Osteoblast (primary cell): Measurements from ENCODE around the gene THSD7A. TPM values are rescaled to one million over a fixed set of nuclear protein-coding genes. Genes with fewer than 3 reads are reported as not detected.

Experiments
- DNase-seq: peaks from one replicate; pipeline ENCODE4 v3.0.0; 2011; ENCODE audit warnings: low spot score, mixed read lengths; ENCODE audit not compliant: insufficient read length; ENCODE audit errors: missing footprints
- H2AFZ ChIP-seq: 2 replicates; pipeline ENCODE4 v1.6.0; 2011; ENCODE audit warnings: mild to moderate bottlenecking, low read length
- H3K27ac ChIP-seq: 2 replicates; pipeline ENCODE4 v1.5.1; 2011; ENCODE audit warnings: mild to moderate bottlenecking, low read depth, low read length, moderate library complexity
- H3K27me3 ChIP-seq: 2 replicates; pipeline ENCODE4 v1.6.0; 2012; ENCODE audit warnings: mild to moderate bottlenecking, control low read depth, inconsistent platforms, low read length, moderate library complexity; ENCODE audit not compliant: insufficient read depth
- H3K36me3 ChIP-seq: 2 replicates; pipeline ENCODE4 v1.5.1; 2011; ENCODE audit warnings: mild to moderate bottlenecking, low read length, control low read depth, moderate library complexity; ENCODE audit not compliant: insufficient read depth
- H3K4me1 ChIP-seq: 2 replicates; pipeline ENCODE4 v1.5.1; 2011; ENCODE audit warnings: mild to moderate bottlenecking, low read length, control low read depth, moderate library complexity; ENCODE audit not compliant: insufficient read depth
- H3K4me2 ChIP-seq: 2 replicates; pipeline ENCODE4 v1.6.0; 2011; ENCODE audit warnings: mild to moderate bottlenecking, low read length; ENCODE audit not compliant: insufficient read depth
- H3K4me3 ChIP-seq: fragments of 200-600 bp; sonication (generic); 3 replicates; pipeline ENCODE4 v1.5.1; 2012; ENCODE audit warnings: mild to moderate bottlenecking, low read length, inconsistent platforms; ENCODE audit not compliant: insufficient read depth
- H3K79me2 ChIP-seq: 2 replicates; pipeline ENCODE4 v1.6.0; 2012; ENCODE audit warnings: mild to moderate bottlenecking, low read length, control low read depth, inconsistent platforms; ENCODE audit not compliant: insufficient read depth
- H3K9me3 ChIP-seq: 2 replicates; pipeline ENCODE4 v1.5.1; 2011; ENCODE audit warnings: low read depth, low read length, control low read depth
- H4K20me1 ChIP-seq: 2 replicates; pipeline ENCODE4 v1.6.0; 2012; ENCODE audit warnings: mild to moderate bottlenecking, low read length, control low read depth; ENCODE audit not compliant: insufficient read depth
- total RNA-seq: library from RNA; depleted of rRNA; stranded (reverse); fragments of >200 nt; gene quantifications from 2 replicates; pipeline ENCODE4 v1.2.3, GENCODE V29; 2012
- TF ChIP-seq, protein P1 (sequence below): IDR thresholded peaks from 2 replicates; pipeline ENCODE4 v1.5.1; 2011; ENCODE audit warnings: mild to moderate bottlenecking, low read depth, low read length, moderate library complexity; ENCODE audit errors: extremely low read depth

THSD7A gene, protein sequence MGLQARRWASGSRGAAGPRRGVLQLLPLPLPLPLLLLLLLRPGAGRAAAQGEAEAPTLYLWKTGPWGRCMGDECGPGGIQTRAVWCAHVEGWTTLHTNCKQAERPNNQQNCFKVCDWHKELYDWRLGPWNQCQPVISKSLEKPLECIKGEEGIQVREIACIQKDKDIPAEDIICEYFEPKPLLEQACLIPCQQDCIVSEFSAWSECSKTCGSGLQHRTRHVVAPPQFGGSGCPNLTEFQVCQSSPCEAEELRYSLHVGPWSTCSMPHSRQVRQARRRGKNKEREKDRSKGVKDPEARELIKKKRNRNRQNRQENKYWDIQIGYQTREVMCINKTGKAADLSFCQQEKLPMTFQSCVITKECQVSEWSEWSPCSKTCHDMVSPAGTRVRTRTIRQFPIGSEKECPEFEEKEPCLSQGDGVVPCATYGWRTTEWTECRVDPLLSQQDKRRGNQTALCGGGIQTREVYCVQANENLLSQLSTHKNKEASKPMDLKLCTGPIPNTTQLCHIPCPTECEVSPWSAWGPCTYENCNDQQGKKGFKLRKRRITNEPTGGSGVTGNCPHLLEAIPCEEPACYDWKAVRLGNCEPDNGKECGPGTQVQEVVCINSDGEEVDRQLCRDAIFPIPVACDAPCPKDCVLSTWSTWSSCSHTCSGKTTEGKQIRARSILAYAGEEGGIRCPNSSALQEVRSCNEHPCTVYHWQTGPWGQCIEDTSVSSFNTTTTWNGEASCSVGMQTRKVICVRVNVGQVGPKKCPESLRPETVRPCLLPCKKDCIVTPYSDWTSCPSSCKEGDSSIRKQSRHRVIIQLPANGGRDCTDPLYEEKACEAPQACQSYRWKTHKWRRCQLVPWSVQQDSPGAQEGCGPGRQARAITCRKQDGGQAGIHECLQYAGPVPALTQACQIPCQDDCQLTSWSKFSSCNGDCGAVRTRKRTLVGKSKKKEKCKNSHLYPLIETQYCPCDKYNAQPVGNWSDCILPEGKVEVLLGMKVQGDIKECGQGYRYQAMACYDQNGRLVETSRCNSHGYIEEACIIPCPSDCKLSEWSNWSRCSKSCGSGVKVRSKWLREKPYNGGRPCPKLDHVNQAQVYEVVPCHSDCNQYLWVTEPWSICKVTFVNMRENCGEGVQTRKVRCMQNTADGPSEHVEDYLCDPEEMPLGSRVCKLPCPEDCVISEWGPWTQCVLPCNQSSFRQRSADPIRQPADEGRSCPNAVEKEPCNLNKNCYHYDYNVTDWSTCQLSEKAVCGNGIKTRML (N-terminal part only)
- total RNA-seq = under 0.01 TPM in 2 replicates

DNA sequence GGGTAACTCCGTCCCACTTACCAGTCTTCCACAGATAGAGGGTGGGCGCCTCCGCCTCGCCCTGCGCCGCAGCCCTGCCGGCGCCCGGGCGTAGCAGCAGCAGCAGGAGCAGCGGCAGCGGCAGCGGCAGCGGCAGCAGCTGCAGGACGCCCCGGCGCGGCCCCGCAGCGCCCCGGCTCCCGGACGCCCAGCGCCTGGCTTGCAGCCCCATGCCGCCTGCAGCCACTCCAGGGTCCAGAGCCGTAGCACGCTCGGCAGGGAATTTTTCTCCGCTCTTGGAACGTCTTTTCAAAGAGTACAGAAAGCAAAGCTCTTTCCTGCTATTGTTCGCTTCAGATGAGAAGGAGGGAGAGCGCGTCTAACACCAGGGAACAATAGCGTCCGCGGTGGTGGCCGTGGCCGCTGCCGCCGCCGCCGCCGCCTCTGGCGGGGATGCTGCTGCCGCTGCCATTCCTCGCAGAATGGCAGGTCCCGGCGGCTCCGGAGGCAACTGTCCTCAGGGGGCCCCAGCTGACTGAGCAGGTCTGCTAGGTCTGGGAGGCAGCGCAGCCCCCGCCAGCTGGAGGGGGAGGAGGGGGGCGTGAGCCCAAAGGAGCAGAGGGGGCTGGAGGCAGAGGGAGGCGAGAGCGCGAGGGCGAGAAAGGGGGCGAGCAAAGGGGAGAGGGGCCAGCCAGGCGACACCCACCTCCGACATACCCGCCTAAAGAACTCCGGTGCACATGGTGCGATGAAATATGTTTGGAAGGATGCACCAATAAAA lies at the start of gene THSD7A:
TSS of gene THSD7A (minus strand) at position 463 of the 760 bp plus-strand sequence. CDS start at position 211, 252 bp downstream.
- Histone ChIP-seq H3K27ac (no peak within 1 kb of the TSS), H3K9me3 (no peaks in the 10 kb centered on the region), H3K27me3 (peaks cover 9% of the 10 kb centered on the region), H3K79me2 (no peaks in the 10 kb centered on the region), H3K4me3 (peak within 1 kb of the TSS; percentile 70), H4K20me1 (no peaks in the 10 kb centered on the region), H2AFZ (peak within 1 kb of the TSS; percentile 82), H3K36me3 (no peaks in the 10 kb centered on the region), H3K4me2 (peak within 1 kb of the TSS; percentile 92), H3K4me1 (peaks cover 8% of the 10 kb centered on the region)
- TF ChIP-seq, protein P1, sequence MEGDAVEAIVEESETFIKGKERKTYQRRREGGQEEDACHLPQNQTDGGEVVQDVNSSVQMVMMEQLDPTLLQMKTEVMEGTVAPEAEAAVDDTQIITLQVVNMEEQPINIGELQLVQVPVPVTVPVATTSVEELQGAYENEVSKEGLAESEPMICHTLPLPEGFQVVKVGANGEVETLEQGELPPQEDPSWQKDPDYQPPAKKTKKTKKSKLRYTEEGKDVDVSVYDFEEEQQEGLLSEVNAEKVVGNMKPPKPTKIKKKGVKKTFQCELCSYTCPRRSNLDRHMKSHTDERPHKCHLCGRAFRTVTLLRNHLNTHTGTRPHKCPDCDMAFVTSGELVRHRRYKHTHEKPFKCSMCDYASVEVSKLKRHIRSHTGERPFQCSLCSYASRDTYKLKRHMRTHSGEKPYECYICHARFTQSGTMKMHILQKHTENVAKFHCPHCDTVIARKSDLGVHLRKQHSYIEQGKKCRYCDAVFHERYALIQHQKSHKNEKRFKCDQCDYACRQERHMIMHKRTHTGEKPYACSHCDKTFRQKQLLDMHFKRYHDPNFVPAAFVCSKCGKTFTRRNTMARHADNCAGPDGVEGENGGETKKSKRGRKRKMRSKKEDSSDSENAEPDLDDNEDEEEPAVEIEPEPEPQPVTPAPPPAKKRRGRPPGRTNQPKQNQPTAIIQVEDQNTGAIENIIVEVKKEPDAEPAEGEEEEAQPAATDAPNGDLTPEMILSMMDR = no peak
- peak; percentile 84 for DNase-seq

DNA sequence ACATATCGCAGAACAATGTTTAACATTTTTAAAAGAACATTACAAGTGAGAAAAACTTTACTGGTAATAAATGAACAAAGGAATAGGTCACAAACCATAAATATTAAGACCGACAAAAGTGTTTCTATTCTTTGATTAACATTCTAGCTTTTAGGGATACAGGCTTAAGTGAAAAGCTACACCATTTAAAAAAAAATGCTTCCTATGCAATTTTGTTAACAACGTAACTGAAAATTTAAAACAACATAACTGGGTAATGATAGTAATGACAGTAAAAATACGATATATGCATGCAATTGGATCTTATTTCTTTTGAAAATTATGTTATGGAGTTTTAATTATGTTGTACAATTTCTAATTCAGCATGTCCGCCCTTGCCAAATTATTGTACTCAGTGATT lies 49.7 kb upstream of the THSD7A start:
- Histone ChIP-seq H3K27me3 (no peaks in the 10 kb centered on the region), H3K4me3 (no peak overlapping the region), H3K4me1 (no peaks in the 10 kb centered on the region), H3K27ac (no peak overlapping the region), H3K4me2 (no peak overlapping the region), H3K9me3 (peaks cover 2% of the 10 kb centered on the region), H3K79me2 (no peaks in the 10 kb centered on the region), H3K36me3 (no peaks in the 10 kb centered on the region), H2AFZ (no peak overlapping the region), H4K20me1 (no peaks in the 10 kb centered on the region)
- no peak for DNase-seq
- TF ChIP-seq, protein P1 = no peak

DNA sequence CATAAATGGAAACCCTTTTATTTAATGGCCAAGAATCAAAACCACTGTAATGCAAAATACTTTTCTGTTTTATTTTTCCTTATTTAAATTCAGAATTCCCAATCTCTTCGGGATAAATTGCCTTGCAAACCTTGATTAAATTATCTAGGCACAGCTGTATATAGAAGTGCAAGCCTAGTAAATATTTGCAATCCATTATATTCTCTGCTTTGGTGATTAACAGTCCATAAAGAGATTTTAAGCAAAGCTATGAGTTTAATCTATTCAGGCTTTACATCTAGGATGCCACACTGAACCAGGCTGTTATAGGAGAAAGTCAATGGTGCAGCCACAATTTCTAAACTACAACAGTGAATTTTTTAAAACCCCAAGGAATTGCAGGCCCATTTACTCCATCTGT lies 43.6 kb upstream of the THSD7A start:
- no peak overlapping the region for H3K27ac ChIP-seq
- H2AFZ ChIP-seq = no peak overlapping the region
- TF ChIP-seq, protein P1 = no peak
- H3K4me3 ChIP-seq = no peak overlapping the region
- H3K79me2 ChIP-seq = no peaks in the 10 kb centered on the region
- H3K4me1 ChIP-seq = no peaks in the 10 kb centered on the region
- no peaks in the 10 kb centered on the region for H4K20me1 ChIP-seq
- H3K36me3 ChIP-seq = no peaks in the 10 kb centered on the region
- H3K27me3 ChIP-seq = no peaks in the 10 kb centered on the region
- no peak for DNase-seq
- H3K9me3 ChIP-seq = no peaks in the 10 kb centered on the region
- no peak overlapping the region for H3K4me2 ChIP-seq
